ENCODE data around the gene MAN2C1. TPM values are rescaled to one million over a fixed set of nuclear protein-coding genes. Genes with fewer than 3 reads are reported as not detected.

MAN2C1 gene
- total and polyA plus RNA-seq, 4 experiments from 2014 or later, result 32.2 to 449 (median 243) TPM

DNA sequence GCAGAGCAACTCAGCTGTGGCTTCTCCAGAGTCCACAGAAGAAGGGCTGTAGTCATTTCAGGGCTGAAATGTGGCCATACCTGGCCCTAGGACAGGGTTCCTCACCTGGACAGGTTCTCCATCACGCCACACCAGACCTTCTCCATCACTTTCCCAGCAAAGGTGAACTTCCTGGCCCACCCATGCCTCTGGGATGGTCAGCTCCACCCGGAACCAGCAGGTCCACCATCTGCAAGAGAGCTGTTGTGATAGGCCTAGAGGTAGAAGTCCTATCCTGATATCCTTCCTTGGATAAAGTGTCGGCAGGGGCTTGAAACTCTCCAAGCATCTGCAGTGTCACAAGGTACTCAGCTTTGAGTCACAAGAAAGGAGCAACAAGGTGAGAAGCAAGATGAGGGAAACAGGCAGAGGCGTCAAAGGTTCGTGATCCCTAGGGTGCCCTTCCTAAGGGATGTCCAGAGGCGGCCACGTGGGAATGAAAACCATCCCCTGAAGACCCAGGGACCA, 948 bp downstream of the MAN2C1 start:
- Histone ChIP-seq H3K9me3 (ENCODE audit: control insufficient read depth in 1 of 2, low read length in 2 of 2) (no peaks in the 10 kb centered on the region), H3K4me1 (ENCODE audit: insufficient read depth, low read length) (peaks cover 25% of the 10 kb centered on the region), H3K27ac (ENCODE audit: low read depth, low read length) (peak overlapping the region; percentile 93), H3K36me3 (ENCODE audit: insufficient read depth, low read length) (peaks cover 60% of the 10 kb centered on the region), H3K4me3 (ENCODE audit: low read length in 2 of 2) (peak overlapping the region; percentile 86 to 95), H3K27me3 (ENCODE audit: insufficient read depth, low read length) (no peaks in the 10 kb centered on the region)
- Mint-ChIP-seq H3K9me3 (no peaks in the 10 kb centered on the region), H3K27me3 (no peaks in the 10 kb centered on the region), H3K36me3 (peaks cover 17 to 56% of the 10 kb centered on the region in 2 donors), H3K27ac (peak overlapping the region; percentile 89 to 97 (median 96)), H3K4me3 (peak overlapping the region; percentile 89 to 95 (median 92)), H3K4me1 (peaks cover 7 to 37% (median 24%) of the 10 kb centered on the region in 4 donors)
- ChIA-PET POLR2A (ENCODE audit: partially characterized antibody) (interaction anchor here (0.6 to 4.8 kb wide), 38 partner anchors 10 to 907 kb away, joined by 3 to 222 read pairs (median 6); partner anchors contain the start of genes C15orf39, CLK3, COMMD4 and FBXO22), CTCF (ENCODE audit: partially characterized antibody) (interaction anchor here (0.6 to 3.7 kb wide), 38 partner anchors 8 to 899 kb away, joined by 3 to 69 read pairs (median 6); partner anchors contain the start of genes COMMD4, IMP3, PTPN9 and SIN3A)
- intact Hi-C loops (cut with micrococcal nuclease), result loop anchor here (1.0 to 10.0 kb wide), 2 partner anchors 17 to 343 kb away; partner anchors contain the start of gene PPCDC
- no peak for DNase-seq

DNA sequence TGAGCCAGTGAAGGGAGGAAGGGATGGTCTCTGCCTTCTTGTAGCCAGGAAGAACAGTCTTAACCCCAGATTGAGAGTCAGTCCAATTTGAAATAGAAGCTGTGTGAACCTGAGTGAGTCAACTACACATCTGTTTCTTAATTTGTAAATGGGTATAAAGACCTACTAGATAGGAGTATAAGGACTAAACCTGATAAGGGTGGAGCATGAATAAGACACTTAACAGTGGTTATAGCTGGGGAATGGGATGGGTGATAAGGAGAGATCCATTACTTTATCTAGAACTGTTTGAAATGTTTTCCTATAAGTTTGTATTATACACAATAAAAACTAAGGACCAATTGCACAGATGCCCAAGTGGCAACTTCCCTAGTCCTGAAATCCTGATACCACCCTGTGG, 1.4 kb downstream of the MAN2C1 start:
- H3K36me3 ChIP-seq (ENCODE audit: insufficient read depth, low read length), result peaks cover 64% of the 10 kb centered on the region
- H3K27me3 Mint-ChIP-seq, result no peaks in the 10 kb centered on the region
- peak overlapping the region; percentile 93 for H3K27ac ChIP-seq (ENCODE audit: low read depth, low read length)
- H3K4me1 Mint-ChIP-seq, result peaks cover 7 to 37% (median 24%) of the 10 kb centered on the region in 4 donors
- peaks cover 17 to 56% of the 10 kb centered on the region in 2 donors for H3K36me3 Mint-ChIP-seq
- DNase-seq, result no peak
- H3K4me1 ChIP-seq (ENCODE audit: insufficient read depth, low read length), result peaks cover 25% of the 10 kb centered on the region
- POLR2A ChIA-PET (ENCODE audit: partially characterized antibody), result interaction anchor here (1.0 to 4.8 kb wide), 10 partner anchors 11 to 357 kb away, joined by 3 to 222 read pairs (median 18); partner anchors contain the start of genes COMMD4, IMP3, NEIL1 and PPCDC
- peak overlapping the region in 6 of 7 donors; percentile 89 to 97 (median 96) for H3K27ac Mint-ChIP-seq
- no peaks in the 10 kb centered on the region for H3K9me3 ChIP-seq (ENCODE audit: control insufficient read depth in 1 of 2, low read length in 2 of 2)
- intact Hi-C loops (cut with micrococcal nuclease), result loop anchor here (1.0 to 10.0 kb wide), 2 partner anchors 17 to 342 kb away; partner anchors contain the start of gene PPCDC
- CTCF ChIA-PET (ENCODE audit: partially characterized antibody), result interaction anchor here (1.0 to 3.7 kb wide), 22 partner anchors 8 to 435 kb away, joined by 3 to 69 read pairs (median 7); partner anchors contain the start of genes COMMD4, IMP3, SIN3A and SNUPN
- H3K4me3 ChIP-seq (ENCODE audit: low read length in 2 of 2), result no peak overlapping the region
- peak overlapping the region; percentile 89 to 95 (median 92) for H3K4me3 Mint-ChIP-seq
- H3K9me3 Mint-ChIP-seq, result no peaks in the 10 kb centered on the region
- H3K27me3 ChIP-seq (ENCODE audit: insufficient read depth, low read length), result no peaks in the 10 kb centered on the region

DNA sequence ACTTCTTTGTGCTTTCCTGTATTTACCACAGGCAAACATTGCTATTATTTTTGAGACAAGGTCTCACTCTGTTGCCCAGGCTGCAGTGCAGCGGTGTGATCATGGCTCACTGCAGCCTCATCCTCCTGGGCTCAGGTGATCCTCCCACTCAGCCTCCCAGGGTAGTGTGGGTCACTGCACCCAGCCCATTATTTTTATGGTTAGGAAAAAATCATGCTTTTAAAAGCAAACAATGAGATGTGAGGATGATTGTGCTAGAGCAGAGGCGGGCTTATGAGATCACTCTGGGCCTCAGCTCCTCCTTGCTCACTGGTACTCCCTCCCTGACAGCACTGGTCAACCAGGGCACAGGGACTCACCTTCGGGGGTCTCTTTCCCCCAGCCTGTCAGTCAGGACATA, 2.2 kb downstream of the MAN2C1 start:
- peaks cover 62% of the 10 kb centered on the region for H3K36me3 ChIP-seq (ENCODE audit: insufficient read depth, low read length)
- Mint-ChIP-seq H3K4me1 (peaks cover 7 to 37% (median 24%) of the 10 kb centered on the region in 4 donors), H3K36me3 (peaks cover 18 to 50% of the 10 kb centered on the region in 2 donors), H3K27me3 (no peaks in the 10 kb centered on the region), H3K27ac (peak overlapping the region in 3 of 7 donors; percentile 42 to 97 (median 48)), H3K9me3 (no peaks in the 10 kb centered on the region), H3K4me3 (no peak overlapping the region)
- POLR2A ChIA-PET (ENCODE audit: partially characterized antibody), result interaction anchor here (3.4 to 4.8 kb wide), 4 partner anchors 16 to 275 kb away, joined by 61 to 222 read pairs (median 129); partner anchors contain the start of genes IMP3, NEIL1, SIN3A and SNUPN
- no peaks in the 10 kb centered on the region for H3K9me3 ChIP-seq (ENCODE audit: control insufficient read depth in 1 of 2, low read length in 2 of 2)
- no peak overlapping the region for H3K4me3 ChIP-seq (ENCODE audit: low read length in 2 of 2)
- DNase-seq, result no peak
- intact Hi-C loops (cut with micrococcal nuclease), result loop anchor here (10.0 kb wide), 1 partner anchor 341 kb away; the partner anchor contains the start of gene PPCDC
- H3K27me3 ChIP-seq (ENCODE audit: insufficient read depth, low read length), result no peaks in the 10 kb centered on the region
- CTCF ChIA-PET (ENCODE audit: partially characterized antibody), result interaction anchor here (1.2 to 3.7 kb wide), 5 partner anchors 80 to 316 kb away, joined by 4 to 69 read pairs (median 23); partner anchors contain the start of genes IMP3, SIN3A and SNX33
- peaks cover 25% of the 10 kb centered on the region for H3K4me1 ChIP-seq (ENCODE audit: insufficient read depth, low read length)
- no peak overlapping the region for H3K27ac ChIP-seq (ENCODE audit: low read depth, low read length)

DNA sequence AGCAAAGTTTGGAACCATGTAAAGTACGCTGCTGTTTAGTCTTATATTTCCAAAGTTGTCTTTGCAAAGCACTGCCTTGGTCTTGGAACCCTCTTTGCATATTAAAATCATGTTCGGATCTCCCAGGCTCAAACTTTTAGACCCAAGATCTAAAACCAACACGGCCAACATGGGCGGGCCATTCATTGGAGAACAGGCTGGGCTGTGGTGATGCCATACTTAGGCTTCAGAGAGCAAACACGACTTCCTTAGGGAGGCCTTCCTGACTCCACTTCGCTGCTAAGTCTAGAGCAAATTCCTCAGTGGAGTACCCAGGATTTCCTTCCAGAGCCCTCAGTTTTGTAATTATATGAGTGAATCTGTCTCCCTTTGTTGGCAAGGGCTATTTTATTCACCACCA, 3.5 kb downstream of the MAN2C1 start:
- peaks cover 19 to 49% of the 10 kb centered on the region in 2 donors for H3K36me3 Mint-ChIP-seq
- POLR2A ChIA-PET (ENCODE audit: partially characterized antibody), result no interaction called here

DNA sequence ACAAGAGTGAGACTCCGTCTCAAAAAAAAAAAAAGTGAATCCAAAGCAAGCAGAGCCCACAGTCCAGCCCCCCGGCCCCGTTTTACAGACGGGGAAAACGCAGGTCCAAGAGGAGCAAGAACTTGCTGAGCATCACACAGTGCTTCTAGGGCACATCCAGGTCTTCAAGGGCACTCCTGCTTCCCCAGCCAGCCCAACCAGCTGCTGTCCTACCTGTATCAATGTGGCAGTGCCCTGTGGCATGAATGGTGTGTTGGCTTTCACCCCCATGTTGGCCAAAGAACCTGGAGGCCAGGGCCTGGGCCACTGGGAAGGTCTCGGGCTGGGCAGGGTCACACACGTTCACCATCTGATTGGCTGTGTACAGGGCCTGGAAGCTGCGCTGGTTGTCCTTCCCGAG, 4.6 kb downstream of the MAN2C1 start:
- DNase-seq, result no peak
- Histone ChIP-seq H3K4me1 (ENCODE audit: insufficient read depth, low read length) (peaks cover 16% of the 10 kb centered on the region), H3K9me3 (ENCODE audit: control insufficient read depth in 1 of 2, low read length in 2 of 2) (no peaks in the 10 kb centered on the region), H3K27me3 (ENCODE audit: insufficient read depth, low read length) (no peaks in the 10 kb centered on the region), H3K27ac (ENCODE audit: low read depth, low read length) (no peak overlapping the region), H3K36me3 (ENCODE audit: insufficient read depth, low read length) (peaks cover 67% of the 10 kb centered on the region), H3K4me3 (ENCODE audit: low read length in 2 of 2) (no peak overlapping the region)
- peaks cover 3 to 24% (median 13%) of the 10 kb centered on the region in 4 donors for H3K4me1 Mint-ChIP-seq
- no peaks in the 10 kb centered on the region for H3K27me3 Mint-ChIP-seq
- CTCF ChIA-PET (ENCODE audit: partially characterized antibody), result interaction anchor here (1.5 kb wide), 1 partner anchor 239 kb away, joined by 3 read pairs; no protein-coding TSS in a partner anchor
- POLR2A ChIA-PET (ENCODE audit: partially characterized antibody), result interaction anchor here (0.7 kb wide), 1 partner anchor 13 kb away, joined by 3 read pairs; no protein-coding TSS in a partner anchor
- intact Hi-C loops (cut with micrococcal nuclease), result loop anchor here (10.0 kb wide), 1 partner anchor 339 kb away; the partner anchor contains the start of gene PPCDC
- H3K9me3 Mint-ChIP-seq, result no peaks in the 10 kb centered on the region
- H3K36me3 Mint-ChIP-seq, result peaks cover 19 to 46% of the 10 kb centered on the region in 2 donors
- H3K27ac Mint-ChIP-seq, result peak overlapping the region in 2 of 7 donors; percentile 35 to 72
- no peak overlapping the region for H3K4me3 Mint-ChIP-seq

More for the DNA sequence above, 3.5 kb downstream of the MAN2C1 start:
- H3K4me1 Mint-ChIP-seq, result peaks cover 7 to 35% (median 23%) of the 10 kb centered on the region in 4 donors
- CTCF ChIA-PET (ENCODE audit: partially characterized antibody), result no interaction called here
- no peaks in the 10 kb centered on the region for H3K9me3 Mint-ChIP-seq
- no peak overlapping the region for H3K4me3 Mint-ChIP-seq
- peaks cover 25% of the 10 kb centered on the region for H3K4me1 ChIP-seq (ENCODE audit: insufficient read depth, low read length)
- H3K27ac Mint-ChIP-seq, result peak overlapping the region in 2 of 7 donors; percentile 30 to 32
- no peak overlapping the region for H3K4me3 ChIP-seq (ENCODE audit: low read length in 2 of 2)
- no peaks in the 10 kb centered on the region for H3K27me3 ChIP-seq (ENCODE audit: insufficient read depth, low read length)
- intact Hi-C loops (cut with micrococcal nuclease), result loop anchor here (10.0 kb wide), 1 partner anchor 340 kb away; the partner anchor contains the start of gene PPCDC
- no peaks in the 10 kb centered on the region for H3K9me3 ChIP-seq (ENCODE audit: control insufficient read depth in 1 of 2, low read length in 2 of 2)
- peaks cover 60% of the 10 kb centered on the region for H3K36me3 ChIP-seq (ENCODE audit: insufficient read depth, low read length)
- H3K27me3 Mint-ChIP-seq, result no peaks in the 10 kb centered on the region
- no peak for DNase-seq
- no peak overlapping the region for H3K27ac ChIP-seq (ENCODE audit: low read depth, low read length)

DNA sequence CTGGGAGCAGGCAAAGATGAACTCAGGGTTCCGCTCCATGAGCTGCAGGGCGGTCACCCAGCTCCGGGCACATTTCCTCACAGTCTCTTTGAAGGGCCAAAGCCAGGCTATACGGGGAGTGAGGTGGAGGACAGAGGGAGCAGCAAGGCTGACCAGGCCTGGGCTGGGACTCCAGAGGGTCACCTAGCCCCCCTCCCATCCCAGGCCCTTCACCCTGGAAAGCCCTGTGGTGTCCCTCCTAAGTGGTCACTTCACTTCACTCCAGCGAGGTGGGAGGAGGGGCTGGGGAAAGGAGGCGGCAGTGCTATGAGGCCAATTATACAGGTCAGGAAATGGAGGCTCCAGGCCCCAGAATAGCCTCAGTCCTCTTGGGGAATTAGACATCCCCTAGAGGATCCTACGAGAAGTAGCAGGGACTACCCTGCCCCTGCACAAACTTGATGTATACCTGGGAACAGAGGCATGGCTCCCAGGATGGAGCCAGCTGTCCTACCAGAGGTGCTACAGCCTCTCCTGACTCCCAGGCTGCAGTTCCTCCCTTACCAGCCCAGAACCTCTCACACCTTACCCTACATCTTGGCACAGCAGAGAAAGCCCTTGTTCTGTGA, 5.7 kb downstream of the MAN2C1 start:
- DNase-seq, result no peak
- Mint-ChIP-seq H3K4me3 (no peak overlapping the region), H3K9me3 (no peaks in the 10 kb centered on the region), H3K27ac (peak overlapping the region in 2 of 7 donors; percentile 42 to 73), H3K36me3 (peaks cover 19 to 47% of the 10 kb centered on the region in 2 donors), H3K27me3 (no peaks in the 10 kb centered on the region), H3K4me1 (peaks cover 3 to 17% (median 9%) of the 10 kb centered on the region in 4 donors)
- peaks cover 13% of the 10 kb centered on the region for H3K4me1 ChIP-seq (ENCODE audit: insufficient read depth, low read length)
- H3K9me3 ChIP-seq (ENCODE audit: control insufficient read depth in 1 of 2, low read length in 2 of 2), result no peaks in the 10 kb centered on the region
- ChIA-PET POLR2A (ENCODE audit: partially characterized antibody) (no interaction called here), CTCF (ENCODE audit: partially characterized antibody) (interaction anchor here (1.1 to 1.5 kb wide), 2 partner anchors 240 to 262 kb away, joined by 3 read pairs; no protein-coding TSS in a partner anchor)
- peaks cover 77% of the 10 kb centered on the region for H3K36me3 ChIP-seq (ENCODE audit: insufficient read depth, low read length)
- no peak overlapping the region for H3K27ac ChIP-seq (ENCODE audit: low read depth, low read length)
- no peaks in the 10 kb centered on the region for H3K27me3 ChIP-seq (ENCODE audit: insufficient read depth, low read length)
- intact Hi-C loops (cut with micrococcal nuclease), result loop anchor here (10.0 kb wide), 1 partner anchor 338 kb away; the partner anchor contains the start of gene PPCDC
- no peak overlapping the region for H3K4me3 ChIP-seq (ENCODE audit: low read length in 2 of 2)

Data from CD4-positive, alpha-beta memory T cell (primary cell).